Mesothelial cell of epicardium (in vitro differentiated cells): ENCODE measurements around the gene HPCAL1. TPM values are rescaled to one million over a fixed set of nuclear protein-coding genes. Genes with fewer than 3 reads are reported as not detected.

Source experiments
- DNase-seq, 2 experiments: peaks; one replicate each; pipeline ENCODE4 v3.0.0; 2021; ENCODE audit warnings: low spot score in 2 of 2; ENCODE audit not compliant: unreplicated experiment in 2 of 2
- H3K27ac Mint-ChIP-seq: 2 replicates; pipeline ENCODE4 v1.8.0; 2021; ENCODE audit warnings: mixed read lengths
- H3K27me3 Mint-ChIP-seq: 2 replicates; pipeline ENCODE4 v1.8.0; 2021; ENCODE audit warnings: low read depth, mixed read lengths
- H3K36me3 Mint-ChIP-seq: 2 replicates; pipeline ENCODE4 v1.8.0; 2021; ENCODE audit warnings: mixed read lengths
- H3K4me1 Mint-ChIP-seq: 2 replicates; pipeline ENCODE4 v1.8.0; 2021; ENCODE audit warnings: mixed read lengths
- H3K4me3 Mint-ChIP-seq: 2 replicates; pipeline ENCODE4 v1.8.0; 2021; ENCODE audit warnings: mild to moderate bottlenecking, moderate library complexity, mixed read lengths
- H3K9me3 Mint-ChIP-seq: 2 replicates; pipeline ENCODE4 v1.8.0; 2021; ENCODE audit warnings: mixed read lengths
- CTCF ChIP-seq: fragments of 200-600 bp; sonication (generic); IDR thresholded peaks from one replicate; pipeline ENCODE4 v1.5.0; 2021; ENCODE audit warnings: antibody characterized with exemption; ENCODE audit not compliant: unreplicated experiment
- total RNA-seq: library from RNA; stranded (reverse); gene quantifications from 3 replicates; pipeline ENCODE4 v1.2.1, GENCODE V29; 2021

The HPCAL1 gene
- total RNA-seq, 1 donor from 2014 or later, result 17.5 TPM

- H3K27me3 Mint-ChIP-seq, result no peaks in the 10 kb centered on the region
- no peak overlapping the region for H3K27ac Mint-ChIP-seq
- H3K4me3 Mint-ChIP-seq, result no peak overlapping the region
- DNase-seq, result no peak
- no peaks in the 10 kb centered on the region for H3K9me3 Mint-ChIP-seq
- H3K4me1 Mint-ChIP-seq, result peaks cover 11% of the 10 kb centered on the region
- TF ChIP-seq CTCF, result no peak
- no peaks in the 10 kb centered on the region for H3K36me3 Mint-ChIP-seq
Measured at GRCh38 chr2:10285191-10285555, 17.5 kb upstream of the HPCAL1 start.

- Mint-ChIP-seq H3K27ac (no peak overlapping the region), H3K36me3 (no peaks in the 10 kb centered on the region), H3K9me3 (no peaks in the 10 kb centered on the region), H3K4me1 (peaks cover 11% of the 10 kb centered on the region), H3K4me3 (no peak overlapping the region), H3K27me3 (no peaks in the 10 kb centered on the region)
- TF ChIP-seq CTCF, result no peak
- DNase-seq, result no peak
Measured at GRCh38 chr2:10285556-10286198, 17.0 kb upstream of the HPCAL1 start.

GRCh38 chr2:10286216-10287037 lies 16.3 kb upstream of the HPCAL1 start:
- Mint-ChIP-seq H3K27ac (no peak overlapping the region), H3K4me1 (peaks cover 11% of the 10 kb centered on the region), H3K27me3 (no peaks in the 10 kb centered on the region), H3K9me3 (no peaks in the 10 kb centered on the region), H3K4me3 (no peak overlapping the region), H3K36me3 (no peaks in the 10 kb centered on the region)
- no peak for TF ChIP-seq CTCF
- DNase-seq, result no peak

- DNase-seq, result no peak
- H3K4me3 Mint-ChIP-seq, result no peak overlapping the region
- no peaks in the 10 kb centered on the region for H3K36me3 Mint-ChIP-seq
- H3K9me3 Mint-ChIP-seq, result no peaks in the 10 kb centered on the region
- H3K27me3 Mint-ChIP-seq, result no peaks in the 10 kb centered on the region
- no peak overlapping the region for H3K27ac Mint-ChIP-seq
- H3K4me1 Mint-ChIP-seq, result peaks cover 11% of the 10 kb centered on the region
- no peak for TF ChIP-seq CTCF
Measured at GRCh38 chr2:10287761-10288160, 14.9 kb upstream of the HPCAL1 start.

- H3K27me3 Mint-ChIP-seq, result no peaks in the 10 kb centered on the region
- H3K36me3 Mint-ChIP-seq, result no peaks in the 10 kb centered on the region
- TF ChIP-seq CTCF, result no peak
- H3K4me1 Mint-ChIP-seq, result peaks cover 11% of the 10 kb centered on the region
- peaks cover 6% of the 10 kb centered on the region for H3K9me3 Mint-ChIP-seq
- no peak for DNase-seq
- H3K27ac Mint-ChIP-seq, result no peak overlapping the region
- H3K4me3 Mint-ChIP-seq, result no peak overlapping the region
Measured at GRCh38 chr2:10288606-10289005, 14.1 kb upstream of the HPCAL1 start.
